Smooth muscle cell (in vitro differentiated cells): Measurements from ENCODE around the gene USP53. TPM values are rescaled to one million over a fixed set of nuclear protein-coding genes. Genes with fewer than 3 reads are reported as not detected.

Experiments
- DNase-seq: peaks from one replicate; lab custom pipeline; 2025; ENCODE audit not compliant: unreplicated experiment; lab: John Stamatoyannopoulos, UW
- H2AFZ ChIP-seq: fragments of 200-600 bp; sonication (generic); 2 replicates; pipeline ENCODE4 v1.6.0; 2016; ENCODE audit warnings: antibody characterized with exemption, low read depth, mild to moderate bottlenecking
- H3F3A ChIP-seq: fragments of 200-600 bp; sonication (generic); 2 replicates; pipeline ENCODE4 v1.6.0; 2017; ENCODE audit warnings: antibody characterized with exemption, low read depth
- H3K27ac ChIP-seq: fragments of 200-600 bp; sonication (generic); 2 replicates; pipeline ENCODE4 v1.5.1; 2016; ENCODE audit warnings: low read depth, mild to moderate bottlenecking
- H3K27me3 ChIP-seq: fragments of 200-600 bp; sonication (generic); 2 replicates; pipeline ENCODE4 v1.6.1; 2016; ENCODE audit warnings: low read depth, mild to moderate bottlenecking
- H3K36me3 ChIP-seq: fragments of 200-600 bp; sonication (generic); 2 replicates; pipeline ENCODE4 v1.5.1; 2016; ENCODE audit warnings: low read depth
- H3K4me1 ChIP-seq: fragments of 200-600 bp; sonication (generic); 2 replicates; pipeline ENCODE4 v1.5.1; 2016; ENCODE audit warnings: low read depth
- H3K4me2 ChIP-seq: fragments of 200-600 bp; sonication (generic); 2 replicates; pipeline ENCODE4 v1.6.0; 2016; ENCODE audit warnings: mild to moderate bottlenecking
- H3K4me3 ChIP-seq: fragments of 200-600 bp; sonication (generic); 2 replicates; pipeline ENCODE4 v1.5.1; 2016; ENCODE audit warnings: mild to moderate bottlenecking
- H3K79me2 ChIP-seq: fragments of 200-600 bp; sonication (generic); 2 replicates; pipeline ENCODE4 v1.6.0; 2016; ENCODE audit warnings: low read depth, mild to moderate bottlenecking
- H3K9ac ChIP-seq: fragments of 200-600 bp; sonication (generic); 2 replicates; pipeline ENCODE4 v1.6.0; 2016; ENCODE audit warnings: low read depth
- H3K9me3 ChIP-seq: fragments of 200-600 bp; sonication (generic); replicated peaks from 2 replicates; pipeline ENCODE4 v1.5.1; 2016; ENCODE audit warnings: low read depth
- H4K20me1 ChIP-seq: fragments of 200-600 bp; sonication (generic); 2 replicates; pipeline ENCODE4 v1.6.0; 2016; ENCODE audit warnings: low read depth
- WGBS: methylation state at CpG from one replicate; pipeline ENCODE4 v1.1.7; 2016; ENCODE audit warnings: low lambda C conversion rate; 5-methylcytosine and 5-hydroxymethylcytosine counted together
- polyA plus RNA-seq: library from polyadenylated mRNA; unstranded; fragments of >200 nt; fragmentation: Nextera tagmentation; extraction: Ambion mirVana; gene quantifications from 2 replicates; pipeline ENCODE4 v1.2.1, GENCODE V29; 2016
- total RNA-seq: library from RNA; depleted of rRNA; stranded (reverse); fragments of >200 nt; gene quantifications from 2 replicates; pipeline ENCODE4 v1.2.3, GENCODE V29; 2014
- TF ChIP-seq, protein P1 (sequence below): fragments of 200-600 bp; sonication (generic); IDR thresholded peaks from 2 replicates; pipeline ENCODE4 v1.5.1; 2017; ENCODE audit warnings: borderline replicate concordance, mild to moderate bottlenecking, antibody characterized with exemption; ENCODE audit not compliant: insufficient read depth, poor library complexity, severe bottlenecking

The USP53 gene
- total and polyA plus RNA-seq, 2 experiments from 2014 or later, result 4.2 to 16.3 TPM

DNA sequence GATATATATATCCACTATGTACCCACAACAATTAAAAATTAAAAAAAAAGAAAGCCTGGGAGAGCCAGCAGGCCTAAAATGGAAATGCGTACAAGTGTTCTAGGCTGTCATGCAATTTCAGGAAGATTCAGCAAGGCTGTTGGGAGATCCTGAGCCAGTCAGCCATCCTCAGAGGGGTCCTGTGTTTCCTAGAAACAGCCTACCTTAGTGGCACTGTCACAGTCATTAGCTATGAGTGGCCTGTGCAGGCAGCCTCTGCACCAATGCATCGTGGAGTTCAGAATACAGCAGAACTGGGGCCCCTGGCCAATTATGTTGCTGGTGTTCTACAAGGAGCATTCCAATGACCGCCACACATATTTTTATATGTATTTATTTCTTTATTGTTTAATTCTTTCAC lies 21.0 kb upstream of the USP53 start:
- Histone ChIP-seq H3K27ac (no peak overlapping the region), H3K4me3 (no peak overlapping the region), H3K4me1 (no peaks in the 10 kb centered on the region), H3K9me3 (no peaks in the 10 kb centered on the region), H3K36me3 (no peaks in the 10 kb centered on the region), H3K4me2 (no peak overlapping the region), H2AFZ (no peak overlapping the region), H4K20me1 (no peaks in the 10 kb centered on the region), H3K9ac (no peak overlapping the region), H3F3A (no peaks in the 10 kb centered on the region), H3K27me3 (no peaks in the 10 kb centered on the region), H3K79me2 (no peaks in the 10 kb centered on the region)
- 96% methylated on average over 3 of the region's 3 CpGs for WGBS
- no peak for DNase-seq
- TF ChIP-seq, protein P1, sequence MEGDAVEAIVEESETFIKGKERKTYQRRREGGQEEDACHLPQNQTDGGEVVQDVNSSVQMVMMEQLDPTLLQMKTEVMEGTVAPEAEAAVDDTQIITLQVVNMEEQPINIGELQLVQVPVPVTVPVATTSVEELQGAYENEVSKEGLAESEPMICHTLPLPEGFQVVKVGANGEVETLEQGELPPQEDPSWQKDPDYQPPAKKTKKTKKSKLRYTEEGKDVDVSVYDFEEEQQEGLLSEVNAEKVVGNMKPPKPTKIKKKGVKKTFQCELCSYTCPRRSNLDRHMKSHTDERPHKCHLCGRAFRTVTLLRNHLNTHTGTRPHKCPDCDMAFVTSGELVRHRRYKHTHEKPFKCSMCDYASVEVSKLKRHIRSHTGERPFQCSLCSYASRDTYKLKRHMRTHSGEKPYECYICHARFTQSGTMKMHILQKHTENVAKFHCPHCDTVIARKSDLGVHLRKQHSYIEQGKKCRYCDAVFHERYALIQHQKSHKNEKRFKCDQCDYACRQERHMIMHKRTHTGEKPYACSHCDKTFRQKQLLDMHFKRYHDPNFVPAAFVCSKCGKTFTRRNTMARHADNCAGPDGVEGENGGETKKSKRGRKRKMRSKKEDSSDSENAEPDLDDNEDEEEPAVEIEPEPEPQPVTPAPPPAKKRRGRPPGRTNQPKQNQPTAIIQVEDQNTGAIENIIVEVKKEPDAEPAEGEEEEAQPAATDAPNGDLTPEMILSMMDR, result no peak

DNA sequence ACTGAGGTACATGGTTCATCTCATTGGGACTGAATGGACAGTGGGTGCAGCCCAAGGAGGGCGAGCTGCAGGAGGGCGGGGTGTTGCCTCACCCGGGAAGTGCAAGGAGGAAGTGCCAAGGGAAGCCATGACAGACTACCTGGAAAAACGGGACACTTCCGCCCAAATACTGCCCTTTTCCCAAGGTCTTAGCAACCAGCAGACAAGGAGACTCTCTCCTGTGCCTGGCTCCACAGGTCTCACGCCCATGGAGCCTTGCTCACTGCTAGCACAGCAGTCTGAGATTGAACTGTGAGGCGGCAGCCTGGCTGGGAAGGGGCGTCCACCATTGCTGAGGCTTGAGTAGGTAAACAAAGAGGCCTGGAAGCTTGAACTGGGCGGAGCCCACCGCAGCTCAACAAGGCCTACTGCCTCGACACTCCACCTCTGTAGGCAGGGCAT lies 14.7 kb upstream of the USP53 start:
- H3F3A ChIP-seq, result no peaks in the 10 kb centered on the region
- no peak overlapping the region for H3K4me2 ChIP-seq
- H3K9ac ChIP-seq, result no peak overlapping the region
- H3K9me3 ChIP-seq, result no peaks in the 10 kb centered on the region
- H3K36me3 ChIP-seq, result no peaks in the 10 kb centered on the region
- no peak overlapping the region for H3K4me3 ChIP-seq
- DNase-seq, result no peak
- H3K27ac ChIP-seq, result no peak overlapping the region
- no peaks in the 10 kb centered on the region for H4K20me1 ChIP-seq
- H2AFZ ChIP-seq, result no peak overlapping the region
- H3K79me2 ChIP-seq, result no peaks in the 10 kb centered on the region
- H3K4me1 ChIP-seq, result no peaks in the 10 kb centered on the region
- TF ChIP-seq, protein P1, result no peak
- H3K27me3 ChIP-seq, result no peaks in the 10 kb centered on the region
- WGBS, result 94% methylated on average over 11 of the region's 11 CpGs

GRCh38 chr4:119204916-119205315 lies 7.6 kb upstream of the USP53 start:
- H3K4me2 ChIP-seq, result no peak overlapping the region
- H3K36me3 ChIP-seq, result no peaks in the 10 kb centered on the region
- 84% methylated on average over 4 of the region's 4 CpGs for WGBS
- no peaks in the 10 kb centered on the region for H3K79me2 ChIP-seq
- H3F3A ChIP-seq, result no peaks in the 10 kb centered on the region
- H2AFZ ChIP-seq, result no peak overlapping the region
- H3K9me3 ChIP-seq, result no peaks in the 10 kb centered on the region
- no peak for DNase-seq
- H3K27ac ChIP-seq, result no peak overlapping the region
- no peaks in the 10 kb centered on the region for H3K4me1 ChIP-seq
- TF ChIP-seq, protein P1, result no peak
- H3K9ac ChIP-seq, result no peak overlapping the region
- no peaks in the 10 kb centered on the region for H4K20me1 ChIP-seq
- H3K27me3 ChIP-seq, result no peaks in the 10 kb centered on the region
- no peak overlapping the region for H3K4me3 ChIP-seq

GRCh38 chr4:119205690-119206089 lies 6.8 kb upstream of the USP53 start:
- H2AFZ ChIP-seq, result no peak overlapping the region
- no peak overlapping the region for H3K27ac ChIP-seq
- no peaks in the 10 kb centered on the region for H3K27me3 ChIP-seq
- H4K20me1 ChIP-seq, result no peaks in the 10 kb centered on the region
- no peak for DNase-seq
- H3K4me2 ChIP-seq, result no peak overlapping the region
- H3K36me3 ChIP-seq, result no peaks in the 10 kb centered on the region
- no peak overlapping the region for H3K9ac ChIP-seq
- TF ChIP-seq, protein P1, result no peak
- H3F3A ChIP-seq, result no peaks in the 10 kb centered on the region
- no peak overlapping the region for H3K4me3 ChIP-seq
- H3K79me2 ChIP-seq, result no peaks in the 10 kb centered on the region
- H3K9me3 ChIP-seq, result no peaks in the 10 kb centered on the region
- H3K4me1 ChIP-seq, result no peaks in the 10 kb centered on the region
